Ishikawa (cell line): ENCODE data around the gene NRG2.

ENCODE experiments used
- CEBPB ChIP-seq: IDR thresholded peaks from 2 replicates; pipeline ENCODE4 v1.6.1; 2012
- CREB1 ChIP-seq: IDR thresholded peaks from 2 replicates; pipeline ENCODE4 v1.6.1; 2012; ENCODE audit warnings: low read depth
- EGR1 ChIP-seq: IDR thresholded peaks from 2 replicates; pipeline ENCODE4 v1.6.1; 2012
- EP300 ChIP-seq: IDR thresholded peaks from 2 replicates; pipeline ENCODE4 v1.6.1; 2012; ENCODE audit warnings: borderline replicate concordance
- FOXM1 ChIP-seq: IDR thresholded peaks from 2 replicates; pipeline ENCODE4 v1.6.1; 2012; ENCODE audit warnings: low read depth, borderline replicate concordance
- MAX ChIP-seq: IDR thresholded peaks from 2 replicates; pipeline ENCODE4 v1.6.1; 2012
- NFIC ChIP-seq: IDR thresholded peaks from 2 replicates; pipeline ENCODE4 v1.6.1; 2012
- RAD21 ChIP-seq: IDR thresholded peaks from 2 replicates; pipeline ENCODE4 v1.6.1; 2012; ENCODE audit warnings: low read depth
- REST ChIP-seq: IDR thresholded peaks from 2 replicates; pipeline ENCODE4 v1.6.1; 2012; ENCODE audit warnings: low read depth, mild to moderate bottlenecking
- TAF1 ChIP-seq: IDR thresholded peaks from 2 replicates; pipeline ENCODE4 v1.6.1; 2012; ENCODE audit warnings: low read depth, mild to moderate bottlenecking
- TCF12 ChIP-seq: IDR thresholded peaks from 2 replicates; pipeline ENCODE4 v1.6.1; 2012; ENCODE audit warnings: low read depth
- TEAD4 ChIP-seq: IDR thresholded peaks from 2 replicates; pipeline ENCODE4 v1.6.1; 2012
- USF1 ChIP-seq: IDR thresholded peaks from 2 replicates; pipeline ENCODE4 v1.6.1; 2012
- YY1 ChIP-seq: IDR thresholded peaks from 2 replicates; pipeline ENCODE4 v1.6.1; 2012; ENCODE audit warnings: low read depth
- ZBTB7A ChIP-seq: IDR thresholded peaks from 2 replicates; pipeline ENCODE4 v1.6.1; 2012; ENCODE audit warnings: low read depth

NRG2 gene

GRCh38 chr5:139912804-139913203 is 130.3 kb downstream of the NRG2 start:
- 0 out of 2 replicates have a peak, but pooled peaks have one; percentile 7 for TF ChIP-seq NFIC
- TF ChIP-seq CEBPB, result no peak
- TF ChIP-seq RAD21, result no peak
- no peak for TF ChIP-seq EGR1
- no peak for TF ChIP-seq YY1
- no peak for TF ChIP-seq TAF1
- TF ChIP-seq EP300, result no peak

DNA sequence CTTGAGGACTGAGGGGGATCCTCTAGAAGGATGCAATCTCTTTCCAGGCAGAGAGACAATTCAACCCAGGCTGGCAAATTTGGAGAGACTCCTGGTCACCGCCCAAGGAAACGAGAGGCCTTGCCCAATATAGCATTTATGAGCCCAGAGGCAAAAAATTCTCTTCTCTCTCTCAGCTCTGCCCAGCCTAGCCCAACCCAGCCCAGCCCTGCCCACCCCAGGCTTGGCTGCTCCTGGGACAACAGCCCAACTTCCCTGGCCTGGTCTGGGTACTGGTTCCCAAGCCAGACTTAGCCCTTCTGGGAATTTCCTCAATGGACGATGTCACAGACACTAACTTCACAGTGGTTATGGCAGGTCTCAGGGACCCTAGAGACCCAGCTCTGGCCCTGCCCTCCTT is 130.9 kb downstream of the NRG2 start:
- no peak for TF ChIP-seq CEBPB
- no peak for TF ChIP-seq RAD21
- no peak for TF ChIP-seq YY1
- TF ChIP-seq EP300, result no peak
- no peak for TF ChIP-seq EGR1
- TF ChIP-seq TEAD4, result no peak
- no peak for TF ChIP-seq MAX
- TF ChIP-seq REST, result no peak
- TF ChIP-seq FOXM1, result no peak
- no peak for TF ChIP-seq CREB1
- TF ChIP-seq TCF12, result no peak
- TF ChIP-seq USF1, result no peak
- no peak for TF ChIP-seq NFIC
- no peak for TF ChIP-seq TAF1

- TF ChIP-seq MAX, result no peak
- TF ChIP-seq CEBPB, result no peak
- TF ChIP-seq YY1, result no peak
- no peak for TF ChIP-seq EP300
- TF ChIP-seq NFIC, result no peak
These were observed 131.5 kb downstream of the NRG2 start for GRCh38 chr5:139911425-139912120.

DNA sequence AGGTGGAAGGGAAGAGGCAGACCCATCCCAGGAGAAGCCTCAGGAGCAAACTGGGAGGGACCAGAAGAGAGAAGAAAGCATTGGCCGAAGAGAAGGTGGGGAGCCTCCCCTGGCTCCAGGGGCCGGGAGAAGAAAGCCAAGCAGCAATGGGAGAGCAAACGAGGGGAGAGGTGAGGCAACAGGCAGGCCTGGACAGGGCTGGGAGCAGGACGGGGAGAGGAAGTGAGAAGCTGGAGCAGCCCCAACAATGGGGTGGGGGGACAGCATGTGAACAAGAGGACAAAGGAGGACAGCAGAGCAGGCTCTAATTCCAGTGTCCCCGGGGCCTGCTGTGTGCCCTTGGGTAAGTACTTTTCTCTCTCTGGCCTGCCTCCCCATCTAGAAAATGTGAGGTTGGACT is 132.2 kb downstream of the NRG2 start:
- TF ChIP-seq EP300 (no peak), MAX (no peak), FOXM1 (no peak), CREB1 (no peak), TAF1 (no peak), TEAD4 (no peak), TCF12 (no peak), NFIC (no peak), RAD21 (no peak), YY1 (no peak), USF1 (no peak), ZBTB7A (no peak), REST (no peak), EGR1 (no peak), CEBPB (no peak)

GRCh38 chr5:139910036-139910435 is 133.1 kb downstream of the NRG2 start:
- no peak for TF ChIP-seq TAF1
- TF ChIP-seq CEBPB, result no peak
- TF ChIP-seq EP300, result no peak
- TF ChIP-seq TCF12, result no peak
- TF ChIP-seq NFIC, result no peak
- TF ChIP-seq EGR1, result no peak
- no peak for TF ChIP-seq MAX
- no peak for TF ChIP-seq ZBTB7A
- no peak for TF ChIP-seq CREB1
- no peak for TF ChIP-seq TEAD4
- no peak for TF ChIP-seq USF1
- no peak for TF ChIP-seq FOXM1
- no peak for TF ChIP-seq REST
- TF ChIP-seq YY1, result no peak
- no peak for TF ChIP-seq RAD21
